A549 (cell line): Measurements from ENCODE around the gene BTG3. TPM values are rescaled to one million over a fixed set of nuclear protein-coding genes. Genes with fewer than 3 reads are reported as not detected.

Source experiments
- ATAC-seq, 2 experiments: fragments of 200-7000 bp in 1 of 2; fragments of >200 bp in 1 of 2; cut with Nextera tagmentation in 1 of 2; cut with Tn5 transposase in 1 of 2; 3 replicates each; pipeline versions ENCODE4 v1.8.0 to v1.9.1; 2018 to 2020; ENCODE audit warnings: mild to moderate bottlenecking in 1 of 2, moderate library complexity in 1 of 2
- CTCF ChIA-PET: fragments of 300-600 bp; sonication (Branson Sonifier 250); formaldehyde crosslinking; extraction: SDS; loops from one replicate; lab custom pipeline; 2021; ENCODE audit warnings: antibody characterized with exemption, inconsistent platforms; lab: Yijun Ruan, JAX
- POLR2A ChIA-PET: fragments of 350-600 bp; formaldehyde crosslinking; extraction: SDS; loops from one replicate; lab custom pipeline; 2021; ENCODE audit warnings: antibody characterized with exemption, inconsistent platforms; lab: Yijun Ruan, JAX
- DNase-seq, 2 experiments: peaks; one replicate each; pipeline versions ENCODE4 v3.0.0 to v3.0.0-alpha.2; 2011 to 2016; ENCODE audit warnings: low read depth in 1 of 2, low spot score in 1 of 2
- FAIRE-seq: peaks from 2 replicates; lab custom pipeline; 2011; peaks lifted over from hg19 to GRCh38; lab: Jason Lieb, UNC
- H3K27ac ChIP-seq, 2 experiments: fragments of >200 bp; sonication (Bioruptor Twin); formaldehyde crosslinking; 3 replicates each; pipeline ENCODE4 v1.5.1; 2016 to 2017
- H3K4me1 ChIP-seq: fragments of >200 bp; sonication (Bioruptor Twin); formaldehyde crosslinking; 3 replicates; pipeline ENCODE4 v1.6.1; 2016
- H3K4me2 ChIP-seq: fragments of >200 bp; sonication (Bioruptor Twin); formaldehyde crosslinking; 3 replicates; pipeline ENCODE4 v1.6.1; 2016
- H3K4me3 ChIP-seq: fragments of >200 bp; sonication (Bioruptor Twin); formaldehyde crosslinking; 3 replicates; pipeline ENCODE4 v1.5.1; 2016
- H3K9me3 ChIP-seq: fragments of >200 bp; sonication (Bioruptor Twin); formaldehyde crosslinking; 3 replicates; pipeline ENCODE4 v1.6.1; 2016
- BHLHE40 ChIP-seq: IDR thresholded peaks from 2 replicates; pipeline ENCODE4 v1.6.1; 2012; ENCODE audit warnings: low read depth, low read length, inconsistent platforms
- CEBPB ChIP-seq, 2 experiments: fragments of >200 bp in 1 of 2; sonication (Bioruptor Twin) in 1 of 2; formaldehyde crosslinking in 1 of 2; IDR thresholded peaks; 2 replicates each; pipeline ENCODE4 v1.6.1; 2012 to 2016
- EHF ChIP-seq: fragments of 250-450 bp; sonication (Bioruptor Pico); IDR thresholded peaks from 2 replicates; pipeline ENCODE4 v1.5.0; 2020; ENCODE audit warnings: mild to moderate bottlenecking
- EHMT2 ChIP-seq: fragments of 200-600 bp; sonication (generic); IDR thresholded peaks from 2 replicates; pipeline ENCODE4 v1.6.1; 2016; ENCODE audit warnings: antibody characterized with exemption, low read depth, mild to moderate bottlenecking, moderate library complexity
- FOSL2 ChIP-seq, 2 experiments: fragments of 450-650 bp in 1 of 2; fragments of >200 bp in 1 of 2; sonication (Bioruptor Twin) in 1 of 2; formaldehyde crosslinking; IDR thresholded peaks; 2 replicates each; pipeline versions ENCODE4 v1.5.0 to v1.6.1; 2016 to 2020; ENCODE audit warnings: mild to moderate bottlenecking in 1 of 2, moderate library complexity in 1 of 2
- FOXS1 ChIP-seq: fragments of 250-450 bp; sonication (Bioruptor Pico); IDR thresholded peaks from 2 replicates; pipeline ENCODE4 v1.5.0; 2020; ENCODE audit warnings: mild to moderate bottlenecking, moderate library complexity
- HEYL ChIP-seq: fragments of 250-450 bp; sonication (Bioruptor Pico); IDR thresholded peaks from 2 replicates; pipeline ENCODE4 v1.8.0; 2021; ENCODE audit warnings: mild to moderate bottlenecking, moderate library complexity
- HOXA7 ChIP-seq: fragments of 250-450 bp; sonication (Bioruptor Pico); IDR thresholded peaks from 2 replicates; pipeline ENCODE4 v1.5.0; 2020; ENCODE audit warnings: mild to moderate bottlenecking, moderate library complexity
- HOXB13 ChIP-seq: fragments of 250-450 bp; sonication (Bioruptor Pico); IDR thresholded peaks from 2 replicates; pipeline ENCODE4 v1.5.0; 2020; ENCODE audit warnings: low read depth, mild to moderate bottlenecking, moderate library complexity
- JUN ChIP-seq, 2 experiments: fragments of >200 bp; sonication (Bioruptor Twin); formaldehyde crosslinking; IDR thresholded peaks; 2 replicates in 1 of 2; 3 replicates in 1 of 2; pipeline ENCODE4 v1.6.1; 2016 to 2017
- KDM1A ChIP-seq: fragments of 200-600 bp; sonication (generic); IDR thresholded peaks from 2 replicates; pipeline ENCODE4 v1.6.1; 2016; ENCODE audit warnings: low read depth, mild to moderate bottlenecking
- KDM5A ChIP-seq: fragments of 200-600 bp; sonication (generic); IDR thresholded peaks from 2 replicates; pipeline ENCODE4 v1.6.1; 2016; ENCODE audit warnings: antibody characterized with exemption, mild to moderate bottlenecking
- MAZ ChIP-seq: fragments of 150-350 bp; IDR thresholded peaks from 2 replicates; pipeline ENCODE4 v1.6.1; 2014; ENCODE audit warnings: antibody characterized with exemption, low read depth, low read length, borderline replicate concordance
- NFE2L2 ChIP-seq: fragments of 150-350 bp; conservative IDR thresholded peaks from 2 replicates; pipeline ENCODE4 v1.6.1; 2014; ENCODE audit warnings: low read length
- POLR2AphosphoS2 ChIP-seq: conservative IDR thresholded peaks from 2 replicates; pipeline ENCODE4 v1.6.1; 2012; ENCODE audit warnings: low read length, improper control_type of control experiment, inconsistent platforms
- RAD21 ChIP-seq, 2 experiments: fragments of >200 bp in 1 of 2; sonication (Bioruptor Twin) in 1 of 2; formaldehyde crosslinking in 1 of 2; IDR thresholded peaks in 1 of 2; conservative IDR thresholded peaks in 1 of 2; 2 replicates in 1 of 2; 3 replicates in 1 of 2; pipeline ENCODE4 v1.6.1; 2012 to 2018; ENCODE audit warnings: inconsistent platforms in 1 of 2
- RARB ChIP-seq: fragments of 250-450 bp; sonication (Bioruptor Pico); IDR thresholded peaks from 2 replicates; pipeline ENCODE4 v1.8.0; 2021; ENCODE audit warnings: mild to moderate bottlenecking, moderate library complexity
- SREBF2 ChIP-seq: fragments of 450-650 bp; IDR thresholded peaks from 2 replicates; pipeline ENCODE4 v1.6.1; 2014; ENCODE audit warnings: mild to moderate bottlenecking, moderate library complexity
- TP53 ChIP-seq: fragments of 250-450 bp; sonication (Bioruptor Pico); IDR thresholded peaks from 2 replicates; pipeline ENCODE4 v1.5.0; 2021; ENCODE audit warnings: mild to moderate bottlenecking, moderate library complexity
- ZC3H11A ChIP-seq: fragments of 450-650 bp; IDR thresholded peaks from 2 replicates; pipeline ENCODE4 v1.6.1; 2014; ENCODE audit warnings: antibody characterized with exemption, mild to moderate bottlenecking
- ZNF302 ChIP-seq: fragments of 250-450 bp; sonication (Bioruptor Pico); IDR thresholded peaks from 2 replicates; pipeline ENCODE4 v1.9.0; 2021; ENCODE audit warnings: inconsistent platforms, mild to moderate bottlenecking, moderate library complexity
- ZSCAN20 ChIP-seq: fragments of 250-450 bp; sonication (Bioruptor Pico); IDR thresholded peaks from 2 replicates; pipeline ENCODE4 v1.8.0; 2022; ENCODE audit warnings: mild to moderate bottlenecking, moderate library complexity
- WGBS: methylation state at CpG from one replicate; pipeline ENCODE4 v1.1.6; 2017; ENCODE audit errors: missing lambda C conversion rate; 5-methylcytosine and 5-hydroxymethylcytosine counted together
- polyA plus RNA-seq, 4 experiments: library from polyadenylated mRNA; depleted of rRNA in 3 of 4; stranded (reverse); fragments of >200 nt; fragmentation: RNase III in 1 of 4; extraction: RNeasy Plus Mini Kit Qiagen cat#74134 plus additional on column Dnase treatment in 1 of 4; gene quantifications; 2 replicates in 3 of 4; 3 replicates in 1 of 4; pipeline ENCODE4 v1.2.3, GENCODE V29; 2011 to 2017
- TF ChIP-seq, protein P1 (sequence below): fragments of 250-450 bp; sonication (Bioruptor Pico); IDR thresholded peaks from 2 replicates; pipeline ENCODE4 v1.5.0; 2020; ENCODE audit warnings: low read depth, mild to moderate bottlenecking, moderate library complexity
- TF ChIP-seq, protein P2 (sequence below): fragments of >200 bp; sonication (Bioruptor Twin); formaldehyde crosslinking; IDR thresholded peaks from 3 replicates; pipeline ENCODE4 v1.6.1; 2016

Gene BTG3
- polyA plus RNA-seq, 2 of the 4 experiments (the other 2 are of a cell fraction), result 19.6 to 46.1 TPM

DNA sequence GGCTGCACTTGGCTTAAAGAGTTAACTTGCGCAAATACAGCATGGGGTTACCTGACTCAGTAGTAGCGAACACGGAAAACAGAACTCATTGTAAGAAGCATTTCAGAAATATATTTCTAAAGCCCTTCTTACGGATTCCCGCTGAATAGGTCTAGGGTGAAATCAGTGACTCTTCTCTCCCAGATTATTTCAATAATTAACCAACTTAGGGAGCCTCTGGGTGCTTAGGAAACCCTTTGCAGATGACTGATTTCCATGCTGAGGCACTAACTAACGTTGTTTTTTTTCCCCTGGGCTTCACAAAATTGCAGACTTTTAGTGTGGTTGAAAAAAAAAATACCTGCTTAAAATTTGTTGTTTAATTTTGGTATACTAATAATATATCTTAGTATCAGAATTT lies 40.3 kb downstream of the BTG3 start:
- 90% methylated on average over 6 of the region's 6 CpGs for WGBS
- no peak for TF ChIP-seq EHF (CRISPR knock-in tag)
- TF ChIP-seq ZC3H11A, result no peak
- no peak for TF ChIP-seq FOXS1
- no peak for TF ChIP-seq POLR2AphosphoS2
- TF ChIP-seq, protein P1, sequence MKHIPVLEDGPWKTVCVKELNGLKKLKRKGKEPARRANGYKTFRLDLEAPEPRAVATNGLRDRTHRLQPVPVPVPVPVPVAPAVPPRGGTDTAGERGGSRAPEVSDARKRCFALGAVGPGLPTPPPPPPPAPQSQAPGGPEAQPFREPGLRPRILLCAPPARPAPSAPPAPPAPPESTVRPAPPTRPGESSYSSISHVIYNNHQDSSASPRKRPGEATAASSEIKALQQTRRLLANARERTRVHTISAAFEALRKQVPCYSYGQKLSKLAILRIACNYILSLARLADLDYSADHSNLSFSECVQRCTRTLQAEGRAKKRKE (CRISPR knock-in tag), result no peak
- ChIA-PET CTCF (no interaction called here), POLR2A (no interaction called here)
- Histone ChIP-seq H3K4me3 (no peak overlapping the region), H3K4me2 (no peak overlapping the region), H3K9me3 (no peaks in the 10 kb centered on the region), H3K4me1 (no peaks in the 10 kb centered on the region), H3K27ac (no peak overlapping the region)
- no peak for ATAC-seq
- DNase-seq, result no peak
- no peak for FAIRE-seq

DNA sequence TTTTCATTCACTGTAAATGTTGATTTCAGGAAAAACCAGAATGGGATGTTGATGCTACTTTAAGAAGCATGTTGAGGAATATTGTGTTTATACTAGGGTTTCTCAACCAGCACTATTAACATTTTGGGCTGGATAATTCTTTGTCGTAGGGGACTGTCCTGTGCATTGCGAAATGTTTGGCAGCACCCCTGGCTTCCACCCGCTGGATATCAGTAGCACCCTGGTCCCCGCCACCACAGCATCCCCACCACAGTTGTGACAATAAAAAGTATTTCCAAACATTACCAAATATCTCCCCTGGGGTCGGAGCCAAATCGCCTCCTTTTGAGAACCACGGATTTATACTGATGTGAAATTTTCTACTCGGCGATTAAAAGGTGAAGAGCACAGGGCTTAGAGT lies 41.9 kb downstream of the BTG3 start:
- no peak for FAIRE-seq
- no peak overlapping the region for H3K4me3 ChIP-seq
- no peaks in the 10 kb centered on the region for H3K4me1 ChIP-seq
- H3K9me3 ChIP-seq, result no peaks in the 10 kb centered on the region
- H3K4me2 ChIP-seq, result no peak overlapping the region
- no peak for ATAC-seq
- WGBS, result 91% methylated on average over 9 of the region's 9 CpGs
- H3K27ac ChIP-seq, result no peak overlapping the region
- CTCF ChIA-PET, result interaction anchor here (1.3 kb wide), 1 partner anchor 15 kb away, joined by 6 read pairs; no protein-coding TSS in a partner anchor
- TF ChIP-seq JUN (IDR thresholded peaks at IDR 0.05), result no peak
- TF ChIP-seq NFE2L2, result no peak
- TF ChIP-seq ZC3H11A, result no peak
- TF ChIP-seq, protein P2, sequence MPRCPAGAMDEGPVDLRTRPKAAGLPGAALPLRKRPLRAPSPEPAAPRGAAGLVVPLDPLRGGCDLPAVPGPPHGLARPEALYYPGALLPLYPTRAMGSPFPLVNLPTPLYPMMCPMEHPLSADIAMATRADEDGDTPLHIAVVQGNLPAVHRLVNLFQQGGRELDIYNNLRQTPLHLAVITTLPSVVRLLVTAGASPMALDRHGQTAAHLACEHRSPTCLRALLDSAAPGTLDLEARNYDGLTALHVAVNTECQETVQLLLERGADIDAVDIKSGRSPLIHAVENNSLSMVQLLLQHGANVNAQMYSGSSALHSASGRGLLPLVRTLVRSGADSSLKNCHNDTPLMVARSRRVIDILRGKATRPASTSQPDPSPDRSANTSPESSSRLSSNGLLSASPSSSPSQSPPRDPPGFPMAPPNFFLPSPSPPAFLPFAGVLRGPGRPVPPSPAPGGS, result no peak
- no peak for TF ChIP-seq RAD21 (conservative IDR thresholded peaks at IDR 0.05 in 1 of 2, IDR thresholded peaks at IDR 0.05 in 1 of 2)
- no peak for TF ChIP-seq FOXS1
- TF ChIP-seq KDM5A, result no peak
- no peak for TF ChIP-seq EHMT2
- no peak for TF ChIP-seq SREBF2
- TF ChIP-seq BHLHE40, result no peak
- TF ChIP-seq TP53, result no peak
- no peak for TF ChIP-seq HOXA7 (CRISPR knock-in tag)
- no peak for TF ChIP-seq ZSCAN20 (CRISPR knock-in tag)
- no peak for TF ChIP-seq FOSL2 (IDR thresholded peaks at IDR 0.05)
- TF ChIP-seq FOSL2 (CRISPR knock-in tag; IDR thresholded peaks at IDR 0.05), result no peak
- TF ChIP-seq MAZ, result no peak
- TF ChIP-seq, protein P1 (CRISPR knock-in tag), result no peak
- no peak for TF ChIP-seq RARB
- no peak for TF ChIP-seq CEBPB (IDR thresholded peaks at IDR 0.05)
- TF ChIP-seq EHF (CRISPR knock-in tag), result no peak
- DNase-seq, result no peak
- POLR2A ChIA-PET, result no interaction called here

DNA sequence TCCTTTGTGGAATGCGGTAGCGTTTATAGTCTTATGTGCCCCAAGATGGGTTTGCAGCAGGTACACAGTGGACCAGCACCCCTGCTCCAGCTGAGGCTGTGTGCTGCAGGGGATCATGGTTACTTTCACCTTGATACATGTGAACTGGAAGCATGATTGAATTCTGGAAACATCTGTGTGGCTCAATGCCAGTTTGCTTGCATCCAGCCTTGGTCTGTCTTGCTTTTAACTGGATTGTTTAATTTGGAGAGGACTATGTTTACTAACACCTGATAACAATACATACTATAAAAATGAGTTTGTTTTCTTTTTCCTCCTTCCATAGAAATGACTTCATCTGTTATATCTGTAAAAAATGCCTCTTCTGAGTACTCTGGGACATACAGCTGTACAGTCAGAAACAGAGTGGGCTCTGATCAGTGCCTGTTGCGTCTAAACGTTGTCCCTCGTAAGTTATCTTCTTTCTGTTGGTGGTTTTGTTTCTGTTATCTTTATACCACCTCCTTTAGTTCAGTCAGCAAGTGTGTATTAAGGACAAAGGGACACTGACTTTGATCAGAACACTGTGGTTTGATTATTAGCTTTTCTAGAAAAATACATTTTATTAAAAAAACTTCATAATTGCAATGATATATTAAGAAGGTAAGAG lies 52.2 kb downstream of the BTG3 start:
- DNase-seq, result no peak
- no peaks in the 10 kb centered on the region for H3K4me1 ChIP-seq
- no peak overlapping the region for H3K4me3 ChIP-seq
- H3K27ac ChIP-seq, result no peak overlapping the region
- H3K4me2 ChIP-seq, result no peak overlapping the region
- WGBS, result 94% methylated on average over 5 of the region's 5 CpGs
- FAIRE-seq, result no peak
- ATAC-seq, result no peak
- H3K9me3 ChIP-seq, result no peaks in the 10 kb centered on the region
- POLR2A ChIA-PET, result no interaction called here
- no peak for TF ChIP-seq ZNF302 (CRISPR knock-in tag)
- no peak for TF ChIP-seq HOXB13 (CRISPR knock-in tag)
- no peak for TF ChIP-seq NFE2L2
- TF ChIP-seq RARB, result no peak
- TF ChIP-seq HEYL (CRISPR knock-in tag), result no peak
- no peak for TF ChIP-seq EHMT2
- no peak for TF ChIP-seq KDM1A
- CTCF ChIA-PET, result interaction anchor here (1.2 kb wide), 1 partner anchor 173 kb away, joined by 4 read pairs; no protein-coding TSS in a partner anchor
